Measurements from ENCODE around the gene CUL9.

CUL9 gene

GRCh38 chr6:43242908-43243663 is 61.1 kb downstream of the CUL9 start, which contains the start of gene TTBK1:
TTBK1 (plus strand) TSS chr6:43243481; CDS start chr6:43246661, 3,180 bp downstream.
- no peak for TF ChIP-seq ZNF274 (IDR thresholded peaks at IDR 0.05; ENCODE audit: low read depth, low read length)
- H3K4me3 ChIP-seq (ENCODE audit: low read length), result no peak within 1 kb of the TSS

DNA sequence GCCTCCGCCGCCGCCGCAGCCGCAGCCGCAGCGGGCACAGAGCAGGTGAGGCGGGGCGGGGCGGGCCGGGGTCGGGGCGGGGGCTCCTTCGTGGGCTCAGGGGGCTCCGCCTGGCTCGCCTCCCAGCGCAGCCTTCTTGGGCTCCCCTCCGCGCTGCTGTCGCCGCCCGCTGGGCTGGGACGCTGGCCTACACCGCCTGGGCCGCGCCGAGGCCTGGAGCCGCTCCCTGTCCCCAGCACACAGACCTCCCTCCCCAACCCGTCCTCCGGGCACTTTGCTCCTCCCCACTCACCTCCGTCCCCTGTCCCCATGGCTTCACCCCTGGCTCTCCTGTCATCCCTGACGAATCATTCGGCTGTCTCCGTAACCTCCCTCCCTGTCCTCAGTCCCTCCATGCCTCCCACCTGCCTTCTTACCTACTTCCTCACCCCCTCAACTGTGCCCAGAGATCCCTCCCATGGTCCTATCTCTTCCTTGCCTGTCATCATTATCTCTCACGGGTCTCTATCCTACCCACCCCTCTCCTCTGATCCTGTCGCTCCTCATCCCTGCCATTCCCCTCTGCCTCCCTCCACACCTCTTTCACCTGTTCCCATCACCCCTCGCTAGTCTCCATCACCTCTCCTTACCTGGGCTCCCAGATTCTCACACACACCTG is 61.8 kb downstream of the CUL9 start:
- no peak overlapping the region for H3K4me3 ChIP-seq (ENCODE audit: low read length)
- TF ChIP-seq ZNF274 (IDR thresholded peaks at IDR 0.05; ENCODE audit: low read depth, low read length), result no peak

- peak overlapping the region; percentile 60; the same call in 1 of the 2 replicates for H3K4me3 ChIP-seq (ENCODE audit: low read length)
- TF ChIP-seq ZNF274 (IDR thresholded peaks at IDR 0.05; ENCODE audit: low read depth, low read length), result no peak
These were observed 64.5 kb downstream of the CUL9 start for GRCh38 chr6:43246301-43247113.

- H3K4me3 ChIP-seq (ENCODE audit: low read length), result peak overlapping the region; percentile 60; the same call in 1 of the 2 replicates
- no peak for TF ChIP-seq ZNF274 (IDR thresholded peaks at IDR 0.05; ENCODE audit: low read depth, low read length)
These were observed 65.4 kb downstream of the CUL9 start for GRCh38 chr6:43247114-43247999.

- TF ChIP-seq ZNF274 (IDR thresholded peaks at IDR 0.05; ENCODE audit: low read depth, low read length), result no peak
- no peak overlapping the region for H3K4me3 ChIP-seq (ENCODE audit: low read length)
These were observed 66.1 kb downstream of the CUL9 start for GRCh38 chr6:43248101-43248500.

- no peak overlapping the region for H3K4me3 ChIP-seq (ENCODE audit: low read length)
- TF ChIP-seq ZNF274 (IDR thresholded peaks at IDR 0.05; ENCODE audit: low read depth, low read length), result no peak
These were observed 66.8 kb downstream of the CUL9 start for GRCh38 chr6:43248791-43249190.

DNA sequence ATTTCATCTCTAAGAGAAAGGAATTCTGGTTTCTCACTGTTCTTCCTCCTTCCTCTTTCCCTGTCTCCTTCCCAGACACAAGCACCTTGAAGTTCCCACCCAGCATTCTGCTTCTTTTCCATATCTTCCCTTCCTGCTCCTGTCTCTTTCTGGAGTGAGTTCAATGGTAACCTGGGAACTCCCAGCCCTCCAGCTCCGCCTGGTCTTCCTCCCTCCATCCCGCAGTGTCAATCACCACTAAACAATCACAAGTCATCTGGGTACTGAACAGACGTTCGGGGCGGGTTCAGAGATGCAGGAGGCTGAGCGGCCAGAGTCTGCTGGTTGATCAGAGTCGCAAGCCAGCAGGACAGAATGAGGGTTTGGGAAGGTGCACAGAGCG is 69.0 kb downstream of the CUL9 start:
- TF ChIP-seq ZNF274 (IDR thresholded peaks at IDR 0.05; ENCODE audit: low read depth, low read length), result no peak
- H3K4me3 ChIP-seq (ENCODE audit: low read length), result no peak overlapping the region

DNA sequence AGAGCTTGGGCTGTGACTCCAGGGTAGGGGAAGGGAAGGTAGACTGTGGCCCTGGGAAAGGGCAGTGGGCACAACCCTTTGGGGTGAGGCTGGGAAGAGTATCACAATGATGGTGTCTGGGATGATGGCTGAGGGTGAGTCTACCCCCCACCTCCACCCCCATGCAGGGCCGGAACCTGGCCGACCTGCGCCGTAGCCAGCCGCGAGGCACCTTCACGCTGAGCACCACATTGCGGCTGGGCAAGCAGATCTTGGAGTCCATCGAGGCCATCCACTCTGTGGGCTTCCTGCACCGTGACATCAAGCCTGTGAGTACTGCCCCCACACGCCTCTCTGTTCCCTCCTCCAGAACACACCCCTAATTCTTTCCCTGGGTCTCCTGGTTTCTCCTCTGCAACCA is 71.4 kb downstream of the CUL9 start:
- H3K4me3 ChIP-seq (ENCODE audit: low read length), result no peak overlapping the region
- TF ChIP-seq ZNF274 (IDR thresholded peaks at IDR 0.05; ENCODE audit: low read depth, low read length), result no peak

DNA sequence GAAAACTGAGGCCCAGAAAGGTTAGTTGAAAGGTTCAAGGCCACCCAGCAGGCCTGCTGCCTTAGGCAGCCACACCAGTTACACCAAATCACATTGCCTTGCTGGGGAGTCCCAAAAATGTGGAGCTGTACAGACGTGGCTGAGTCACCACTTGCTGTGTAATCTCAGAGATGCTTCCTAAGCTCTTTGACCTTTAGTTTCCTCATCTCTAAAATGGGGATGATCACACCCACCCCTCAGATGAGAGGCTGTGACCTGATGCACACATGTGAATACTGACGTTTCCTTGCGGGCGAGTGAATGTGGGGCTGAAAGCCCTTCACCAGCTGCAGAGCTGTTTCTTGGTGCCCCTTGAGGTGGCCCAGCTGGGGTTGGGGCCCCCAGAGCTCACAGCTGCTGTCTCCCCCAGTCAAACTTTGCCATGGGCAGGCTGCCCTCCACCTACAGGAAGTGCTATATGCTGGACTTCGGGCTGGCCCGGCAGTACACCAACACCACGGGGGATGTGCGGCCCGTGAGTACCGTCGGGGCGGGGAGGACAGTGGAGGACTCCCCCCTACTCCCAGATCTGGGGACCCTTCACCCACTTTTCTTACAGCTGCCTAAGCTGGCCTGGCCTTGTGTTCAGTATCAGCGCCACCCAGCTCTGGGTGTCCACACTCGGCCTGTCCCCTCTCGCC is 72.3 kb downstream of the CUL9 start:
- no peak for TF ChIP-seq ZNF274 (IDR thresholded peaks at IDR 0.05; ENCODE audit: low read depth, low read length)
- H3K4me3 ChIP-seq (ENCODE audit: low read length), result no peak overlapping the region

DNA sequence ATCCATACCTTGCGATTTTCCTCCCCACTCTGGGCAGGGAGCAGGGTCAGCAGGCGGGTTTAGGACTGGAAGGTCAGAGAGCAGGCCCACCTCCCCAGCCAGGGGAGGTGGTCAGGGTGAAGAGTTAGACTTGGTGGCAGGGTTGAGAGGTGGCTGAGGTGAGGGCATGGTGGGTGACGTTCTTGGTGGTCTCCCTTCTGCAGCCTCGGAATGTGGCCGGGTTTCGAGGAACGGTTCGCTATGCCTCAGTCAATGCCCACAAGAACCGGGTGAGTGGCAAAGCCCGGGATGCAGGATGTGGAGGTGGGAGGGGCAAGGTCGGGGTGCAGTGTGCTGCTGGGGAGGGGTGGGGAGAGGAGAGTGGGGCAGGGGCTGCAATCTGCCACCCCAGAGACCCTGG is 72.8 kb downstream of the CUL9 start:
- H3K4me3 ChIP-seq (ENCODE audit: low read length), result no peak overlapping the region
- TF ChIP-seq ZNF274 (IDR thresholded peaks at IDR 0.05; ENCODE audit: low read depth, low read length), result no peak

DNA sequence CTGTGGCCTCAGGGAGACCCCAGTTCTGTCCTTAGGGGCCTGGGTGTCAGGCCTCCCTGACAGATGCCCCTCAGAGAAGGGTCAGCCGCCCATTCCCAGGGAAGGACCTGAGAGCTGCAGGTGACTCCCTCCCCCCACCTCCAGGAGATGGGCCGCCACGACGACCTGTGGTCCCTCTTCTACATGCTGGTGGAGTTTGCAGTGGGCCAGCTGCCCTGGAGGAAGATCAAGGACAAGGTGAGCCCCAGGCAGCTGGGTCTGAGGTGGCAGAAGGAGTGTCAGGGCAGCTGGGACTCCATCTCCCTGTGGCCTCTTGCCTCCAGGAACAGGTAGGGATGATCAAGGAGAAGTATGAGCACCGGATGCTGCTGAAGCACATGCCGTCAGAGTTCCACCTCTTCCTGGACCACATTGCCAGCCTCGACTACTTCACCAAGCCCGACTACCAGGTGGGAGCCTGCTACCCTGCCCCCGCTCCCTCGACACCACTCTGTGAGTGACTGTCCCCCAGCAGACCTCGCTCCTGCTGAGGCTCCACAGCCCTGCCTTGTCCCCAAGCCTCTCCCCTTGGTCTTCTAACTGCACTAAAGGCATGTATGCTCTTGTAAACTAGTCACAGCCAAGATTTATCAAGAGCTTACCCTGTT is 73.5 kb downstream of the CUL9 start:
- H3K4me3 ChIP-seq (ENCODE audit: low read length), result no peak overlapping the region
- TF ChIP-seq ZNF274 (IDR thresholded peaks at IDR 0.05; ENCODE audit: low read depth, low read length), result no peak

DNA sequence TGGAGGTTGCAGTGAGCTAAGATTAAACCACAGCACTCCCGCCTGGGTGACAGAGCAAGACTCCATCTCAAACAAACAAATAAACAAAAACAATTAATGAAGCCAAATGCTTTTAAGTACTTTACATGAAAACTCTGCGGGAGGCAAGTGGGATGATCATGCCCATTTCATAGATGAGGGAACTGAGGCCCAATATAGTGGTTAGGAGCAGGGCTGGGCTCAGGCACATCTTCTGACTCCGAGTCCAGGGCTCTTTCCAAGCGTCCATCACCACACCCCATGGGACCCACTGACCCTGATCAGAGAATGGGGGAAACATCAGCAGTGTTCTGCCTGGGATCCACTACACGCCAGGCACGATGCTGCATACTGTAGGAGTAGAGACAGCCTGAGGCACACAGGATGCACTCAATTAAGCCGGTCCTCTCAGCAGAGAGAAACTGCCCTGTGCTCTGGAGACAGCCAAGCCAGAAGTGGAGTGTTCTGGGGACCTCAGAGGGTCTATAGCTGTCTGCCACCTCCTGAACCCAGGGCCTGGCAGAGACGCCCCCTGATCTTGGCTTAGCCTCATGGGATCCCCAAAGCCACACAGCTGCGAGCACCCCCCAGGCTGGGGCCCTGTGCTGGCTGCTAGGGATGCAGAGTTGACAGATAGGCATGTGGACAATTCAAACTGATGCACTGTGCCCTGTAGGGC is 74.8 kb downstream of the CUL9 start:
- no peak for TF ChIP-seq ZNF274 (IDR thresholded peaks at IDR 0.05; ENCODE audit: low read depth, low read length)
- no peak overlapping the region for H3K4me3 ChIP-seq (ENCODE audit: low read length)
